Cardiac muscle cell (in vitro differentiated cells and primary cell): ENCODE results near the gene UBXN4. TPM values are rescaled to one million over a fixed set of nuclear protein-coding genes. Genes with fewer than 3 reads are reported as not detected.
A peak's percentile ranks its signal among the peaks of the same experiment; 100 is the strongest.

Experiments
- DNase-seq, 2 donors: peaks; one replicate each; pipeline versions ENCODE4 v3.0.0 to v3.0.0-alpha.2; 2010 to 2017; ENCODE audit warnings: low read depth in 1 of 2, low spot score in 1 of 2
- H3K27ac ChIP-seq: fragments of 200-600 bp; sonication (generic); 2 replicates; pipeline ENCODE4 v1.5.1; 2016
- H3K27me3 ChIP-seq: fragments of 200-600 bp; sonication (generic); 2 replicates; pipeline ENCODE4 v1.6.0; 2016; ENCODE audit warnings: control low read depth
- H3K36me3 ChIP-seq: fragments of 200-600 bp; sonication (generic); 2 replicates; pipeline ENCODE4 v1.5.1; 2016; ENCODE audit warnings: control low read depth
- H3K4me1 ChIP-seq: fragments of 200-600 bp; sonication (generic); 2 replicates; pipeline ENCODE4 v1.8.1; 2017; ENCODE audit warnings: low read depth, mild to moderate bottlenecking, mixed run types
- H3K4me3 ChIP-seq: fragments of 200-600 bp; sonication (generic); 2 replicates; pipeline ENCODE4 v1.5.1; 2016; ENCODE audit warnings: mild to moderate bottlenecking
- H3K9me3 ChIP-seq: fragments of 200-600 bp; sonication (generic); 2 replicates; pipeline ENCODE4 v1.5.1; 2017; ENCODE audit warnings: low read depth, mild to moderate bottlenecking, control low read depth
- polyA plus RNA-seq: library from polyadenylated mRNA; unstranded; fragments of >200 nt; fragmentation: Nextera tagmentation; extraction: Ambion mirVana; gene quantifications from 2 replicates; pipeline ENCODE4 v1.2.1, GENCODE V29; 2016
- total RNA-seq: library from RNA; depleted of rRNA; stranded (reverse); fragments of >200 nt; gene quantifications from 2 replicates; pipeline ENCODE4 v1.2.3, GENCODE V29; 2016
- TF ChIP-seq, protein P1 (sequence below): IDR thresholded peaks from 2 replicates; pipeline ENCODE4 v1.5.1; 2012; ENCODE audit warnings: low read depth, mild to moderate bottlenecking, low read length

The UBXN4 gene
- total and polyA plus RNA-seq, 2 experiments from 2014 or later, result 35.5 to 193 TPM

DNA sequence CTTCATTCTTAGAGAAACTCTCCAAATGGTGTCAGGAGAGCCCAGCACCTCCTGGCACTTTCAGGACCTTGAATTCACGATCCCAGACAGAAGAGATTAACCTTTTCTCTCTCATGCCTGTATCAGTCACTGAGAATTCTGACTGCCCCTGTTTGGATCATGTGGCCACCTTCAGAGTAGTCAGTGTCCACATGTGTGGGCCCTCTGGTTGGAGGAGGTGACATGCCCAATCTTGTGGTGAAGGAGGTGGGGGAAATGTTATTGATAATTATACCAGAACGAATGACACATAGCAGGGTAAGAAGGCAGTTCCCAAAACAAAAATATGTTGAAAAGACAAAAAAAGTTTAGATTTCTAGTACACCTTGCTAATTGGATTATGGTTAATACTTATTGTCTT lies 31.7 kb downstream of the UBXN4 start:
- Histone ChIP-seq H3K36me3 (peaks cover 76% of the 10 kb centered on the region), H3K4me3 (no peak overlapping the region), H3K4me1 (no peaks in the 10 kb centered on the region), H3K27ac (no peak overlapping the region), H3K9me3 (no peaks in the 10 kb centered on the region), H3K27me3 (no peaks in the 10 kb centered on the region)
- TF ChIP-seq, protein P1, sequence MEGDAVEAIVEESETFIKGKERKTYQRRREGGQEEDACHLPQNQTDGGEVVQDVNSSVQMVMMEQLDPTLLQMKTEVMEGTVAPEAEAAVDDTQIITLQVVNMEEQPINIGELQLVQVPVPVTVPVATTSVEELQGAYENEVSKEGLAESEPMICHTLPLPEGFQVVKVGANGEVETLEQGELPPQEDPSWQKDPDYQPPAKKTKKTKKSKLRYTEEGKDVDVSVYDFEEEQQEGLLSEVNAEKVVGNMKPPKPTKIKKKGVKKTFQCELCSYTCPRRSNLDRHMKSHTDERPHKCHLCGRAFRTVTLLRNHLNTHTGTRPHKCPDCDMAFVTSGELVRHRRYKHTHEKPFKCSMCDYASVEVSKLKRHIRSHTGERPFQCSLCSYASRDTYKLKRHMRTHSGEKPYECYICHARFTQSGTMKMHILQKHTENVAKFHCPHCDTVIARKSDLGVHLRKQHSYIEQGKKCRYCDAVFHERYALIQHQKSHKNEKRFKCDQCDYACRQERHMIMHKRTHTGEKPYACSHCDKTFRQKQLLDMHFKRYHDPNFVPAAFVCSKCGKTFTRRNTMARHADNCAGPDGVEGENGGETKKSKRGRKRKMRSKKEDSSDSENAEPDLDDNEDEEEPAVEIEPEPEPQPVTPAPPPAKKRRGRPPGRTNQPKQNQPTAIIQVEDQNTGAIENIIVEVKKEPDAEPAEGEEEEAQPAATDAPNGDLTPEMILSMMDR, result no peak
- no peak for DNase-seq

DNA sequence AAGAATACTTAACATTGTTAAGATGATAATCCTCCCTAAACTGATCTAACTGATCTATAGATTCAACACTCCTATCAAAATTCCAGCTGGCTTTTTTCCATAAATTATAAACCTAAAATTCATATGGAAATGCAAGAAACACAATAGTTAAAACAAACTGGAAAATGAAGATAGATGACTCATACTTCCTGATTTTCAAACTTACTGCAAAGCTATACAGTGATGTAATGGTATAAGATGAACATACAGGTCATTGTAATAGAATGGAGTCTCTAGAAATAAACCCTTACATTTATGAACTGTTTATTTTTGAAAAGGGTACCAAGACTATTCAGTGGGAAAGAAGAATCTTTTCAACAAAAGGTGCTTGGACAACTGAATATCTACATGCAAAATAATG lies 32.3 kb downstream of the UBXN4 start:
- Histone ChIP-seq H3K4me1 (no peaks in the 10 kb centered on the region), H3K27ac (no peak overlapping the region), H3K27me3 (no peaks in the 10 kb centered on the region), H3K36me3 (peaks cover 80% of the 10 kb centered on the region), H3K4me3 (no peak overlapping the region), H3K9me3 (no peaks in the 10 kb centered on the region)
- peak in 1 of 2 donors; percentile 36 for DNase-seq
- TF ChIP-seq, protein P1, result no peak

DNA sequence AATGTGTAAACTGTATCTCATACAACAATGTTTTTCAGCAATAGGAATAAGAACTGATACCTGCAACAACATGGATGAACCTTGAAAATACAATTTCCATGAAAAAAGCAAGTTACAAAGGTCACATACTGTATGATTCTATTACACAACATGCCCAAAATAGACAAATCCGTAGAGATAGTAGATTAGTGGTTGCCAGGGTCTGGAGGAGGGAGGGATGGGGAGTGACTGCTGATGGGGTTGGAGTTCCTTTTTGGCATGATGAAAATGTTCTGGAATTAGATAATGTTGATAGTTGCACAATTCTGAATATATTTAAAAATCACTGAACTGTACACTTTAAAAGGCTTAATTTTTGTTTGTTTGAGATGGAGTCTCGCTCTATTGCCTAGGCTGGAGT lies 33.8 kb downstream of the UBXN4 start:
- H3K36me3 ChIP-seq, result peaks cover 83% of the 10 kb centered on the region

DNA sequence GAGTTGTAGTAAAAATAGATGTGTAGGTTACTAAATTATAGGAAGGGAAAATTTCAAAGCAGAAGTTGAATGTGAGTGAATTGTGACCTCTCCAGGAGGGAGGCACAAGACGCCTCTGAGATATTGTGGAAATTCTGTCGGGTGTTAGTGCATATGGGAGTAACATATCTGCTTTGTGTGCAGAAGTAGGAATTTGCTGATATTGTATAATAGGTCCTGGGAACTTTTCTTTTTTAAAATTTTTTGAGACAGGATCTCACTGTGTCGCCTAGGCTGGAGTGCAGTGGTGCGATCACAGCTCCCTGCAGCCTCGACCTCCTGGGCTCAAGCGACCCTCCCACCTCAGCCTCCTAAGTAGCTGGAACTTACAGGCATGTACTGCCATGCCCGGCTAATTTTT lies 34.7 kb downstream of the UBXN4 start:
- TF ChIP-seq, protein P1, result no peak

More for the DNA sequence above, 33.8 kb downstream of the UBXN4 start:
- H3K9me3 ChIP-seq, result no peaks in the 10 kb centered on the region
- peak in 1 of 2 donors; percentile 82 for DNase-seq
- no peak overlapping the region for H3K27ac ChIP-seq
- H3K4me3 ChIP-seq, result no peak overlapping the region
- TF ChIP-seq, protein P1, result no peak
- no peaks in the 10 kb centered on the region for H3K4me1 ChIP-seq
- H3K27me3 ChIP-seq, result no peaks in the 10 kb centered on the region

DNA sequence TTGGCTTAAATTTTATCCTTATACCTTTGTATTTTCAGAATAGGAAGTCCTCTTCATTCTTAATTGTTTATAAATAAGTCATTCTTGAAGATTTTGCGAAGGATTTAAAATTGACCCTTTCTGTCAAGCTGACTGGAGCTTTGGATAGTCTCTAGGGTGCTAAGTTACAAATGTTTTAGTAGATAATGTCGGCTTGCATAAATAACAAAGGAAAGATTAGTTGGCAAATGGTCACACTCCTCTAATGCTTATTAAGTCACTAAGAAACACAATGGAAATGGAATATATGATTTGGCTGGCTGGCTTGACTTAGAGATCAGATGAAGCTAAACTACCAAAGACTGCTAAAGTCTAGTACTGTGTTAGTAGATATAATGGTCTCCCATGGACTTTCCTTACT lies 40.6 kb downstream of the UBXN4 start:
- TF ChIP-seq, protein P1, result no peak
- H3K27ac ChIP-seq, result no peak overlapping the region
- no peaks in the 10 kb centered on the region for H3K9me3 ChIP-seq
- H3K4me1 ChIP-seq, result no peaks in the 10 kb centered on the region
- DNase-seq, result no peak
- no peak overlapping the region for H3K4me3 ChIP-seq
- H3K27me3 ChIP-seq, result no peaks in the 10 kb centered on the region
- peaks cover 67% of the 10 kb centered on the region for H3K36me3 ChIP-seq

More for the DNA sequence above, 34.7 kb downstream of the UBXN4 start:
- Histone ChIP-seq H3K36me3 (peaks cover 85% of the 10 kb centered on the region), H3K4me3 (no peak overlapping the region), H3K9me3 (no peaks in the 10 kb centered on the region), H3K4me1 (no peaks in the 10 kb centered on the region), H3K27me3 (no peaks in the 10 kb centered on the region), H3K27ac (no peak overlapping the region)
- DNase-seq, result no peak

DNA sequence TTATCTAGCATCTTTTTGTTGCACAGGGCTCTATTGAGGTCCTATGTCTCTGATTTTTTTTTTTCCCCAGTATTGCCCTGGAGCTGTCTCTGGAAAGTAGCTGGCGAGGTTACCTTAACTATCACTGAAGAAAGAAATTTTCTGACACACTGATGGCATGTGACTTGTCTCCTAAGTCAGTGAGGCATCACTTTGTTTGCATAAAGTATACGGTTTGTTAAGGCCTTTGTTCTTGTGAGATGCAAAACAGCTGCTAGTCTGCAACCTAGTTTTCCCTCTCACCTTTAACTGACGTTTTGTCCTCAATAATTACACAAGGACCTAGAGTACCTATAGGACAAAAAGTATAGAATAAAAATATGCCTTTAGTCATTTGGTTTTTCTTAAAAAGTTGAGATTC lies 41.8 kb downstream of the UBXN4 start:
- TF ChIP-seq, protein P1, result no peak
- Histone ChIP-seq H3K36me3 (peaks cover 62% of the 10 kb centered on the region), H3K27me3 (no peaks in the 10 kb centered on the region), H3K4me3 (no peak overlapping the region), H3K9me3 (no peaks in the 10 kb centered on the region), H3K27ac (peak overlapping the region; percentile 23), H3K4me1 (no peaks in the 10 kb centered on the region)
- DNase-seq, result no peak
